GM12878 (cell line): ENCODE data around the gene PRMT2. TPM values are rescaled to one million over a fixed set of nuclear protein-coding genes. Genes with fewer than 3 reads are reported as not detected.
A peak's percentile ranks its signal among the peaks of the same experiment; 100 is the strongest.

Experiments used
- BMI1 ChIP-seq: fragments of 450-650 bp; IDR thresholded peaks from 2 replicates; pipeline ENCODE4 v1.6.1; 2016; ENCODE audit warnings: mild to moderate bottlenecking, moderate library complexity, borderline replicate concordance
- CREM ChIP-seq: IDR thresholded peaks from 2 replicates; pipeline ENCODE4 v1.6.1; 2014; ENCODE audit warnings: antibody characterized with exemption, low read depth
- DPF2 ChIP-seq: fragments of 450-650 bp; IDR thresholded peaks from 2 replicates; pipeline ENCODE4 v1.6.1; 2017; ENCODE audit warnings: mild to moderate bottlenecking
- E2F8 ChIP-seq: fragments of 450-650 bp; IDR thresholded peaks from 2 replicates; pipeline ENCODE4 v1.6.1; 2018; ENCODE audit warnings: mild to moderate bottlenecking, low read depth, moderate library complexity; ENCODE audit not compliant: partially characterized antibody
- EP300 ChIP-seq, 2 experiments: fragments of 150-350 bp in 1 of 2; IDR thresholded peaks; 2 replicates each; pipeline ENCODE4 v1.6.1; 2011 to 2012; ENCODE audit warnings: low read depth in 2 of 2, low read length in 2 of 2, borderline replicate concordance in 1 of 2, improper control_type of control experiment in 1 of 2, inconsistent platforms in 1 of 2; ENCODE audit not compliant: control insufficient read depth in 1 of 2
- ESRRA ChIP-seq: IDR thresholded peaks from 2 replicates; pipeline ENCODE4 v1.6.1; 2012; ENCODE audit warnings: mild to moderate bottlenecking, low read length, improper control_type of control experiment
- GATAD2B ChIP-seq: fragments of 450-650 bp; conservative IDR thresholded peaks from 2 replicates; pipeline ENCODE4 v1.6.1; 2017; ENCODE audit warnings: low read depth, mild to moderate bottlenecking, moderate library complexity
- IKZF1 ChIP-seq: fragments of 450-650 bp; conservative IDR thresholded peaks from 2 replicates; pipeline ENCODE4 v1.6.1; 2017; ENCODE audit warnings: antibody characterized with exemption, mild to moderate bottlenecking
- JUND ChIP-seq: IDR thresholded peaks from 2 replicates; pipeline ENCODE4 v1.6.1; 2012; ENCODE audit warnings: low read depth, mild to moderate bottlenecking, low read length, improper control_type of control experiment, moderate library complexity
- MEF2A ChIP-seq: IDR thresholded peaks from 2 replicates; pipeline ENCODE4 v1.6.1; 2011; ENCODE audit warnings: low read depth, mild to moderate bottlenecking, low read length, moderate library complexity; ENCODE audit not compliant: insufficient read depth
- MEF2B ChIP-seq: fragments of 450-650 bp; IDR thresholded peaks from 2 replicates; pipeline ENCODE4 v1.6.1; 2018; ENCODE audit warnings: mild to moderate bottlenecking, moderate library complexity; ENCODE audit not compliant: partially characterized antibody, poor library complexity, severe bottlenecking
- MTA2 ChIP-seq: fragments of 450-650 bp; IDR thresholded peaks from 2 replicates; pipeline ENCODE4 v1.6.1; 2016; ENCODE audit warnings: low read depth, mild to moderate bottlenecking, moderate library complexity
- NFYB ChIP-seq: IDR thresholded peaks from 2 replicates; pipeline ENCODE4 v1.6.1; 2011; ENCODE audit warnings: low read depth, mild to moderate bottlenecking, low read length, improper control_type of control experiment, moderate library complexity; ENCODE audit not compliant: insufficient read depth
- POLR2A ChIP-seq: IDR thresholded peaks from 2 replicates; pipeline ENCODE4 v1.6.1; 2011; ENCODE audit warnings: low read depth, mild to moderate bottlenecking, low read length
- RFX5 ChIP-seq: IDR thresholded peaks from 2 replicates; pipeline ENCODE4 v1.6.1; 2011; ENCODE audit warnings: low read depth, low read length, improper control_type of control experiment
- RUNX3 ChIP-seq: IDR thresholded peaks from 2 replicates; pipeline ENCODE4 v1.6.1; 2012; ENCODE audit warnings: low read length, inconsistent platforms
- SIN3A ChIP-seq: IDR thresholded peaks from 2 replicates; pipeline ENCODE4 v1.6.1; 2012; ENCODE audit warnings: low read depth, low read length, improper control_type of control experiment
- SMARCA5 ChIP-seq: fragments of 450-650 bp; IDR thresholded peaks from 2 replicates; pipeline ENCODE4 v1.6.1; 2017; ENCODE audit warnings: mild to moderate bottlenecking
- ZNF622 ChIP-seq: fragments of 450-650 bp; IDR thresholded peaks from 2 replicates; pipeline ENCODE4 v1.6.1; 2017; ENCODE audit warnings: mild to moderate bottlenecking, inconsistent platforms
- polyA plus RNA-seq, 11 experiments: library from polyadenylated mRNA; depleted of rRNA in 4 of 11; unstranded in 6 of 11; stranded (reverse) in 5 of 11; fragments of >200 nt; fragmentation: Nextera tagmentation in 4 of 11; fragmentation: Illumina TruSeq in 1 of 11; extraction: Ambion mirVana in 4 of 11; extraction: Trizol in 1 of 11; gene quantifications; 1 replicate in 1 of 11; 2 replicates in 10 of 11; pipeline versions ENCODE4 v1.2.1 to v1.2.3, GENCODE V29; 2011 to 2016; ENCODE audit warnings: inconsistent platforms in 2 of 11, missing spikeins in 2 of 11, low read depth in 1 of 11
- total RNA-seq, 4 experiments: library from RNA; depleted of rRNA in 3 of 4; stranded (reverse); fragments of >200 nt in 3 of 4; fragmentation: Illumina TruSeq in 1 of 4; extraction: Trizol in 1 of 4; gene quantifications; 2 replicates each; pipeline versions ENCODE4 v1.2.1 to v1.2.3, GENCODE V29; 2013 to 2021
- TF ChIP-seq, protein P1 (sequence below): fragments of 450-650 bp; formaldehyde crosslinking; IDR thresholded peaks from 2 replicates; pipeline ENCODE4 v1.4.0; 2020; ENCODE audit warnings: mild to moderate bottlenecking, moderate library complexity
- TF ChIP-seq, protein P2 (sequence below): IDR thresholded peaks from 2 replicates; pipeline ENCODE4 v1.6.1; 2012; ENCODE audit warnings: low read depth, low read length, improper control_type of control experiment
- TF ChIP-seq, protein P3 (sequence below): IDR thresholded peaks from 2 replicates; pipeline ENCODE4 v1.6.1; 2011; ENCODE audit warnings: low read depth, low read length, improper control_type of control experiment, borderline replicate concordance

The PRMT2 gene
- total and polyA plus RNA-seq, 10 of the 15 experiments (the other 5 are each of a cell fraction or from before 2014, with no cell fraction given): 16.1 to 48.6 (median 36.2) TPM

DNA sequence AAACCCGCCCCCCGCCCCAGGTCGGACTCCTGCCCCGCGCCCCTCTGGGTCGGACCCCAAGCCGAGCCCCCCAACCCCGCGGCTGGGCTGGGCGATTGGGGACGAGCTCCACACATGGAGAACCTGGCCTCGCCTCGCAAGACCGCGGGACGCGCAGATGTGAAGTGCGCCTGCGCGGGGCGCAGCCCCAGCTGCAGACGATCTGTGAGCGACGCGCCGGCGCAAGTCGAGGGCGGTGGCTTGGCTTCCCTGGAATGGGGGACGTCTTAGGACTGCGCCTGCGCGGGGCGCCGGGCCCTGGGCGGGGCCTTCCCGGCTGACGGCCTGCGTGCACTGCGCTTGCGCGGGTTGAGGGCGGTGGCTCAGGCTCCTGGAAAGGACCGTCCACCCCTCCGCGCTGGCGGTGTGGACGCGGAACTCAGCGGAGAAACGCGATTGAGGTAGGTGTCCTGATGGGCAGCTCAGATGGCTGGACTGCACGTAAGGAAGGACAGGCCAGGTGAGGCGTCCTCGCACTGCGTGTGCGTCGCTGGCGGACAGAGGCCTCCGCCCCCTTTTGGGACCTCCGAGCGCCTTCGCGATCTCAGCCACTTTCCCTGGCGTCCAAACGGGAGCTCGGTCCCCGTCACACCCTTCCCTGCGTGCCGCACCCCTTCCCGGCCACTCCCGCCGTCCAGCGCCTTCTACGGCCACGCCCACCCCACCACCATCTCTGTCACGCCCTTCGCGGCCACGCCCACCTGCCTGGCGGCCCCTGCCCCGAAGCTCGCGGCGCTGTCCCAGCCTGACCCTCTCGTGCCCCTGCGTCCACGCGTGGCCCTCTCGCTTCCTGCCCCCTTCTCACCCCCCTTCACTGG lies at the start of gene PRMT2 (continued):
- TF ChIP-seq, protein P1, sequence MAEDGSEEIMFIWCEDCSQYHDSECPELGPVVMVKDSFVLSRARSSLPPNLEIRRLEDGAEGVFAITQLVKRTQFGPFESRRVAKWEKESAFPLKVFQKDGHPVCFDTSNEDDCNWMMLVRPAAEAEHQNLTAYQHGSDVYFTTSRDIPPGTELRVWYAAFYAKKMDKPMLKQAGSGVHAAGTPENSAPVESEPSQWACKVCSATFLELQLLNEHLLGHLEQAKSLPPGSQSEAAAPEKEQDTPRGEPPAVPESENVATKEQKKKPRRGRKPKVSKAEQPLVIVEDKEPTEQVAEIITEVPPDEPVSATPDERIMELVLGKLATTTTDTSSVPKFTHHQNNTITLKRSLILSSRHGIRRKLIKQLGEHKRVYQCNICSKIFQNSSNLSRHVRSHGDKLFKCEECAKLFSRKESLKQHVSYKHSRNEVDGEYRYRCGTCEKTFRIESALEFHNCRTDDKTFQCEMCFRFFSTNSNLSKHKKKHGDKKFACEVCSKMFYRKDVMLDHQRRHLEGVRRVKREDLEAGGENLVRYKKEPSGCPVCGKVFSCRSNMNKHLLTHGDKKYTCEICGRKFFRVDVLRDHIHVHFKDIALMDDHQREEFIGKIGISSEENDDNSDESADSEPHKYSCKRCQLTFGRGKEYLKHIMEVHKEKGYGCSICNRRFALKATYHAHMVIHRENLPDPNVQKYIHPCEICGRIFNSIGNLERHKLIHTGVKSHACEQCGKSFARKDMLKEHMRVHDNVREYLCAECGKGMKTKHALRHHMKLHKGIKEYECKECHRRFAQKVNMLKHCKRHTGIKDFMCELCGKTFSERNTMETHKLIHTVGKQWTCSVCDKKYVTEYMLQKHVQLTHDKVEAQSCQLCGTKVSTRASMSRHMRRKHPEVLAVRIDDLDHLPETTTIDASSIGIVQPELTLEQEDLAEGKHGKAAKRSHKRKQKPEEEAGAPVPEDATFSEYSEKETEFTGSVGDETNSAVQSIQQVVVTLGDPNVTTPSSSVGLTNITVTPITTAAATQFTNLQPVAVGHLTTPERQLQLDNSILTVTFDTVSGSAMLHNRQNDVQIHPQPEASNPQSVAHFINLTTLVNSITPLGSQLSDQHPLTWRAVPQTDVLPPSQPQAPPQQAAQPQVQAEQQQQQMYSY (CRISPR knock-in tag): no peak
- TF ChIP-seq MEF2B: no peak
- TF ChIP-seq CREM: no peak
- no peak for TF ChIP-seq MEF2A
- no peak for TF ChIP-seq SIN3A
- TF ChIP-seq ESRRA: no peak
- TF ChIP-seq, protein P2, sequence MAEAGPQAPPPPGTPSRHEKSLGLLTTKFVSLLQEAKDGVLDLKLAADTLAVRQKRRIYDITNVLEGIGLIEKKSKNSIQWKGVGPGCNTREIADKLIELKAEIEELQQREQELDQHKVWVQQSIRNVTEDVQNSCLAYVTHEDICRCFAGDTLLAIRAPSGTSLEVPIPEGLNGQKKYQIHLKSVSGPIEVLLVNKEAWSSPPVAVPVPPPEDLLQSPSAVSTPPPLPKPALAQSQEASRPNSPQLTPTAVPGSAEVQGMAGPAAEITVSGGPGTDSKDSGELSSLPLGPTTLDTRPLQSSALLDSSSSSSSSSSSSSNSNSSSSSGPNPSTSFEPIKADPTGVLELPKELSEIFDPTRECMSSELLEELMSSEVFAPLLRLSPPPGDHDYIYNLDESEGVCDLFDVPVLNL: no peak
- TF ChIP-seq JUND: no peak
- TF ChIP-seq BMI1: no peak
- no peak for TF ChIP-seq NFYB
- TF ChIP-seq, protein P3, sequence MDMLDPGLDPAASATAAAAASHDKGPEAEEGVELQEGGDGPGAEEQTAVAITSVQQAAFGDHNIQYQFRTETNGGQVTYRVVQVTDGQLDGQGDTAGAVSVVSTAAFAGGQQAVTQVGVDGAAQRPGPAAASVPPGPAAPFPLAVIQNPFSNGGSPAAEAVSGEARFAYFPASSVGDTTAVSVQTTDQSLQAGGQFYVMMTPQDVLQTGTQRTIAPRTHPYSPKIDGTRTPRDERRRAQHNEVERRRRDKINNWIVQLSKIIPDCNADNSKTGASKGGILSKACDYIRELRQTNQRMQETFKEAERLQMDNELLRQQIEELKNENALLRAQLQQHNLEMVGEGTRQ: no peak
- TF ChIP-seq SMARCA5: peak; percentile 99
- no peak for TF ChIP-seq ZNF622
- TF ChIP-seq MTA2: no peak
- TF ChIP-seq IKZF1: peak; percentile 100
- peak; percentile 81; the same call in 1 of the 2 replicates for TF ChIP-seq DPF2
- TF ChIP-seq RFX5: no peak
- TF ChIP-seq POLR2A: peak; percentile 96
- TF ChIP-seq GATAD2B: peak; percentile 86; the same call in 1 of the 2 replicates
- no peak for TF ChIP-seq EP300 (IDR thresholded peaks at IDR 0.05; ENCODE audit: borderline replicate concordance in 1 of 2, control insufficient read depth in 1 of 2, low read depth in 2 of 2, low read length in 2 of 2)
- TF ChIP-seq RUNX3: no peak
- no peak for TF ChIP-seq E2F8
